Activated CD8-positive, alpha-beta memory T cell treated with anti-CD3 and anti-CD28 coated beads, Interleukin-2, amount 50 U/mL, for 24 hours (primary cell): ENCODE results near the gene FIBCD1.

ENCODE experiments used
- DNase-seq: peaks from one replicate; pipeline ENCODE4 v3.0.0-alpha.2; 2020; ENCODE audit errors: extremely low read depth

The FIBCD1 gene

DNA sequence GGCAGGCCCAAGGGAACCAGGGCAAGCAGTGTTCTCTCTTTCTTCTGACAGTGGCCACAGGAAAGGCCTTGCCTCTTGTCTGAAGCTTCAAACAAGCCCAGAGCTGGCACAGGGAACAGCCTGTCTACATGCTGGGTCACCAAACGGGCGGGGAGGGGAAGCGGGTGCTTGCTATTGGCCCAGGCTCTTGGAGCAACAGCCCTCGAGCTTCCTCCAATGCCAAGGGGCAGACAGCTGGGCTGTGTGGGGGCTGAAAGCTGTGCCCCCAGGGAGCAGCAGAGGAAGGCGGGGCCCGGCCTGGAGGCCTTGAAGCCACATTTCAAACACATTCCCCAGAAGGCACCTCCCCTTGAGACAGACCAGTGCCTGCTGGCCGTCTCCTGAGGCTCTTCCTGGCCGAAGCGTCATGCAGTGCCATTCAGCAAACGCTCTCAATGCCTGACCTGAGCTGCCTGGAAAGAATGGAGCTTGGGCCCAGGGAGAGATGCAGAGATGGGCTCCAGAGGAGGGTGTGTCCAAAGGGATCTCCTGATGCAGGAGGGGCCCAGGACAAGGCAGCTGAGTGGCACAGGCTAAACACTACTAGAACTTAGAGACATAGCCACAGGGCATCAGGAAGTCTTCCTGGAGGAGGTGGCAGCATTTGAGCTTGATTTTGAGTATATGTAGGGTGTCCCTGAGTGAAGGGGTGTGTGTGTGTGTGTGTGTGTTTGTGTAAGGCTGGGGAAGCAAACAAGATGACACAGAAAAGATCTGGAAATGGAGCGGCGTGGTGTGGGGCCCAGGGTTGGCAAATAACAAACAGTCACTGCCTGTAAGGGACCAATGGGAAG, 2.5 kb downstream of the FIBCD1 start:
- DNase-seq = no peak

DNA sequence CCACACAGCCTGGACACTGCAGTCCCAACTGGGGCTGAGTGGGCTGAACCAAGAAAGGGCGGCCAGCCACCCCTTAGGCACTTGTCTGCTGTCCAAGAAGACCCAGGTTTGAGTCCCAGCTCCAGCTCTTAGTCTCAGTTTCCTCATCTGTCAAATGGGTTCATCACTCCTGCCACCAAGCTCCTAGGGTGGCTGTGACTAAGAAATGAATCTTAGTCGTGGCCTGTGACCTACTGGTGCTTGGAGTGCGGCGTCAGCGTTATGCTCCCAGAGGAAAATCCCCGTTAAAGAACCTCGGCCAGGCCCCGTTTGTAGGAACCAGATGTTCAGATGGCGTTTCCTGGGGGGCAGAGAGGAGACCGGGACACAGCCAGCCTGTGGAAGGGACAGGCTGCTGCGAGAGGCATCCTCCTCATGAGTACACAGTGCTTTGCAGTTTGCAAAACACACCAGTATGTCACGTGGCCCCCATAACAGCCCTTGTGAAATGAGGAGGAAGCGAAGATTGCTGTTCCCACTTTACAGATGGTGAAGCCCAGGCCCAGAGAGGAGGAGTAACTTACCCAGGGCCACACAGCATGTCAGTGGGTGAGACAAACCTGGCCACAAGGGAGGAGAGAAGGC, 3.3 kb downstream of the FIBCD1 start:
- DNase-seq = no peak

DNA sequence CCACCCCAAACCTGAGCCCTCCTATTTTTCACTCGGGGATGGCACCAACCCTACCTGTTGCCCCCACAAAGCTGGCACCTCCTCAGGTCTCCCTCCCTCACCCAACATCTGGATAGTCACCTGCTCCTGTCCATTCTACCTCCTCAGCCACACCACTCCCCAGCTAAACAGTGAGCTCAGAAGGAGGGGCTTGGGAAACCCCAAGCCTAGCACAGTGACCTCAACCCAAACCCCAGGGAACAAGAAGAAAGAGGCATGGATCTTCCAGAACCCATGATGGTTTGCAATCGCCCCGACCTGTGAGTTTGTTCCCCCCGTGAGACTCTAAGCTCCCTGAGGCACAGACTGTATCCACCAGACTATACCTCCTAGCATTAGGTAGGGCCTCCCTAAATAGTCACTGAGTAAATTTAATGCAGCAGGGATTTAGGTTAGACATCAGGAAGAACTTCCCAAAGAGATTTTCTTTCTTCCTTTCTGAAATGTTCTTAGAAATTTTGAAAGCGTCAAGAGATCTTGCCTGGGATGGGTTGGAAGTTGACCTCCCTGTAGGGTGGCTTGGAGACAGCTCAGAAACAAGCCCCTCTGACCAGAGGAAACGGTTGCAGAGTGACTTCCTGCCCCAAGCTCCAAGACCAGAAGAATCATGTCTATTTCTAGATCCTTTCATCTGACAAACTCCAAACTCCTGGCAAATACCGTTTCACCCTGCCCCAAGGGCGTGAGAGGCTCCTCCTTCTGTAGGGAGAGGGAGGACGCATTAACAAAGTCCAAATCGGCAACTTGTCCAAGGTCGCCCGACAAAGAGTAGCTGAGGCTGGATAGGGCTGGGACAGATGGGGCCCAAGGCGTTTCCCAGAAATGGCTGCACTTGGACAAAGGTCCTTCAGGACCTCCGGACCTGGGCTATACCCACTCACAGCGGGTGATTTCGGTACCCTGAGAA, 4.1 kb downstream of the FIBCD1 start:
- no peak for DNase-seq

- no peak for DNase-seq
Measured at GRCh38 chr9:130934246-130934645, 4.8 kb downstream of the FIBCD1 start.

DNA sequence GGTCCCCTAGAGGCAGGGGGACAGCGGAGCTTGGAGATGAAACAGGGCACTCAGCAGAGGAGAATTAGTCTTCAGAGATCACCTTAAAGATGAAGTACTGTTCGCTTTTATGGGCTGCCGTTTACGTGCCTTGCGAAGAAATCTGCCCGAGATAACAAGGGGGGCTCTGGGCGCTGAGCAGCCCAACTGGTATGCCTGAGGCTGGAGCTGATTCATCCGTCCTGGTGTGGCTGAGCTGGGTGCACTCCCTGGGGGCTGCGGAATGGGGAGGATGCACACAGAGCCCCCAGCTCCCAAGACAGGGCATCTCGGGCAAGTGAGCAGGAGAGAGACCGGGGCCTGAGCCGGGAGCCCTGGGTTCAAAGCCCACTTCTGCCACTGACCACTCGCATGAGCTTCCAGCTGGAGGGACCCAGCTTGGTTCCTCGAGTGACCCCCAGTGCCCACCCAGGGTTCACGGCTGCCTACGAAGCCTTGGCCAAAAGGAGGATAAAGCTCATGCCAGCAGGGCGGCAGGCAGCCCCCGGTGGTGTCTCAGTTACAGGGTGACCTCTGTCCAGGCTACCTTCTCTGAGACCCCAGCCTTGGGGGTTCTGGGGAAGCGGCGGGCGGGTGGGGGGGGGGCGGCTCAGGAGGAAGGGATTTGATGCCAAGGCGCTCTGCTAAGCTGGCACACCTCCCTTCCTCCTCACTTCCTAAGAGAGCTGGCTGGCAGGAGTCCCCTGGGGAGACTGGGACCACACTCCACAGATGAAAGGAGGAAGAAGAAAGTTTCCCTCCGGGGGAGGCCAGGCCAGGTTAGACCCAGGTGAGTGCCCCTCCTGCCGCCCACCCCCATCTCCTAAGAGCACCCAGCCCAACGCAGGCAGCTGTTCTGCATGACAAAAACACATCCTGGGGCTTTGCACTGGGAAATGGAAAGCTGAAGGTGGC, 5.7 kb downstream of the FIBCD1 start:
- no peak for DNase-seq

- no peak for DNase-seq
Measured at GRCh38 chr9:130932255-130933079, 6.6 kb downstream of the FIBCD1 start.

GRCh38 chr9:130931508-130932254, 7.4 kb downstream of the FIBCD1 start:
- no peak for DNase-seq

GRCh38 chr9:130930804-130931349, 8.2 kb downstream of the FIBCD1 start:
- no peak for DNase-seq

- no peak for DNase-seq
Measured at GRCh38 chr9:130930132-130930803, 8.8 kb downstream of the FIBCD1 start.

GRCh38 chr9:130929571-130930038, 9.4 kb downstream of the FIBCD1 start:
- no peak for DNase-seq

DNA sequence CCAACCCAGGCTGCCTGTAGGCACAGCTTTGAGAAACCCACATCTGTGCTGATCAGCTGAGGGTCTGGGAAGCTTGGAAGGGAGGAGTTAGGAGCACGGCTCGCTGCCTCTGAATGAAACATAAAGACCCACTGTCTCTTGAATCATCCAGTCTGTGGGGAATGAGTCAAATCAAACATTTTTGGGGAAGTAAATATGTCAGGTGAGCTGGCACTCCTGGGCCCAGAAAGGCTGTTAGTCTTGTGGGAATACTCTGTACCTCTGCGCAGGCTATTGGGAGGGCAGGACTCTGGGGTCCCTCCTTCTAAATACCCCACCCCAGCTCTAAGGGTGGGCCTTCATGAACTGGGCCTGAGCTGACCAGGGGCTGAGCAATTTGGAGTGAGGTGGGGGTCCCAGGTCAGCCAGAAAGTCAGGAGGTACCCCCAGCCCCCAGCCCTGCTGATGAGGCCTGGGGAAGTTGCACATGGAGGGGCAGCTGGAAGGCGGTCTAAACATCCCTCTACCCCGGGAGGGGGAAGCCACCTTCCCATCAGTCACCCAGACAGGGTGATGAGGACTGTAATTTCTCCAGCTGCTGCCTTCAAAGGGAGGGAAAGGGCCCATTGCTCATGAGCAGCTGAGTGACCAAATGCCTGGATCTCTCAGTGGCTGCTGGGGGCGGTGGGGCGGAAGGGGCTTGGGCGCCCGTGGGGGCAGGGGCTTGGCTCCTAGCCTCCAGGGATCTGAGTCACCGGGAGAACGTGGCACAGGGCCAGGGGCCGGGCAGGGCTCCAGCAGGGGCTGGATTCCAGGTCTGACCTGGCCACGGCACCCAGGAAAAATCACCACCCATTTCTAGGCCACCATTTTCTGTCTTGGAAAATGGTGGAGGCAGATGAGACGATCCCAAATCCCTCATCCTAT, 10.8 kb downstream of the FIBCD1 start:
- DNase-seq = no peak

- no peak for DNase-seq
Measured at GRCh38 chr9:130927338-130927737, 11.7 kb downstream of the FIBCD1 start.

DNA sequence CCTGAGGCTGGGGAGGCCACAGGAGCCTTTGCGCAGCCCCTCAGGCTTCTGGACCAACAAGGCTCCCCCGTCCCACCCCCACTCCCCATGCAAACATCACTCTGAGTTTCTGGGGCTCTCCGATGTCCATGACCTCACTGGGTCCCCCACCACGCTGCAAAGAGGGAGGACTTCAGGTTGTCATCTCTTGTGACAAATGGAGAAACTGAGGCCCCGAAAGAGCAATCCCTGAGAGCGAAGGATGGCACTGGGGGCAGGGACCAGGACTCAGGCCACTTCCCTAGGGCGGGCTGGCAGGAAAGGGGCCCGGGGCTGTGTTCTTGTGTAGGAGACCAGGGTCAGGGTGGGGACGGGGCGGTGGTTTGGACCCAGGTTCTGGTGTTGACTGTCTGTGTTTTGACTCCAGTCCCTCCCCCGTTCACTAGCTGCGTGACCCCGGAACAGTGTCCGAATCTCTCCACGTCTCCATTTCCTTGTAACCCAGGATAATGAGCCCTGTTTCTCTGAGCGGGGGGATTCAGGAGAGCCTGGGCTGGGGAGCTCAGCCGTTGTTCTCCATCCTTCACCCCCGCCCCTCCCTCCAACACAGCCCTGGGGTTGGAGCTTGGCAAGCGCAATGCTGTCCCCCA, 13.9 kb downstream of the FIBCD1 start:
- no peak for DNase-seq

DNA sequence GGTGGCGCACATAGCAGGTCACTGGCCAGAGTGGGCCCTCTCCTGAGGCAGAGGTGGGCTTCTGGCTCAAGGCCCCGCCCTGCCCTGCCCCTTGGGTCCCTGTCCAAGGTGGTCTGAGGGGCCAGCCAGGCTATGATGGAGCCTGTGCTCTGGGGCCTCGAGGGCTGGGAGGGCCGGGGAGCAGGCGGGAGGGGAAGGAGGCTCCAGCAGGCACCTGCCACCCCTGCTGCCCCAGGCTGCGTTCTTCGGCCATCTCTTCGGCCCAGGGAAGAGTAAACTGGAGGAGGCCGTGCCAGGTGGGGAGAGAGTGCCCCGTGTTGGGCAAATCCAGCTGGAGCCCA, 14.6 kb downstream of the FIBCD1 start:
- DNase-seq = no peak

GRCh38 chr9:130923611-130924447, 15.2 kb downstream of the FIBCD1 start:
- no peak for DNase-seq

GRCh38 chr9:130922893-130923610, 16.0 kb downstream of the FIBCD1 start:
- DNase-seq = no peak
